Progenitor cell of endocrine pancreas (in vitro differentiated cells): ENCODE results near the gene CTNS. TPM values are rescaled to one million over a fixed set of nuclear protein-coding genes. Genes with fewer than 3 reads are reported as not detected.

Experiments used
- DNase-seq: peaks from one replicate; pipeline ENCODE4 v3.0.0; 2021; ENCODE audit warnings: low spot score; ENCODE audit not compliant: unreplicated experiment
- H3K27ac Mint-ChIP-seq: 2 replicates; pipeline ENCODE4 v1.8.0; 2021; ENCODE audit warnings: mild to moderate bottlenecking, moderate library complexity, mixed read lengths
- H3K27me3 Mint-ChIP-seq: 2 replicates; pipeline ENCODE4 v1.8.0; 2021; ENCODE audit warnings: mixed read lengths
- H3K36me3 Mint-ChIP-seq: 2 replicates; pipeline ENCODE4 v1.8.0; 2022; ENCODE audit warnings: mixed read lengths; ENCODE audit not compliant: insufficient read depth
- H3K4me1 Mint-ChIP-seq: 2 replicates; pipeline ENCODE4 v1.8.0; 2021; ENCODE audit warnings: low read depth, mixed read lengths
- H3K4me3 Mint-ChIP-seq: 2 replicates; pipeline ENCODE4 v1.8.0; 2021; ENCODE audit warnings: low read depth, mild to moderate bottlenecking, moderate library complexity, mixed read lengths
- H3K9me3 Mint-ChIP-seq: 2 replicates; pipeline ENCODE4 v1.8.0; 2021; ENCODE audit warnings: low read depth, mixed read lengths
- total RNA-seq: library from RNA; stranded (reverse); gene quantifications from 2 replicates; pipeline ENCODE4 v1.2.1, GENCODE V29; 2021
- TF ChIP-seq, protein P1 (sequence below): fragments of 200-600 bp; sonication (generic); IDR thresholded peaks from one replicate; pipeline ENCODE4 v1.5.0; 2021; ENCODE audit warnings: antibody characterized with exemption, mild to moderate bottlenecking; ENCODE audit not compliant: unreplicated experiment

The CTNS gene
- total RNA-seq, 1 donor from 2014 or later: 16.4 TPM

DNA sequence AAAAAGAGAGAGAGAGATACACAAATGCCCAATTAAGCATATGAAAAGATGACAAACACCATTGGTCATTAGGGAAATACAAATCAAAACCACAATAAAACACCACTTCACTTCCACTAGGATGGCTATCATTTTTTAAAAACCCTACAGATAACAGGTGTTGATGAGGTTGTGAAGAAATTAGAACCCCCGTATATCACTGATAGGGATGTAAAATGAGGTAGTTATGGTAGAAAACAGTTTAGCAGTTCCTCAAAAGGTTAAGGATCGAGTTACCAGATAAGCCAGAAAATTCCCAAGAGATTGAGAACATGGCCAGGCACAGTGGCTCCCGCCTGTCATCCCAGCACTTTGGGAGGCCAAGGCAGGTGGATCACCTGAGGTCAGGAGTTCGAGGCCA lies 56.6 kb downstream of the CTNS start:
- Mint-ChIP-seq H3K27me3 (peaks cover 47% of the 10 kb centered on the region), H3K9me3 (no peaks in the 10 kb centered on the region), H3K4me1 (peaks cover 1% of the 10 kb centered on the region), H3K36me3 (no peaks in the 10 kb centered on the region), H3K27ac (no peak overlapping the region), H3K4me3 (no peak overlapping the region)
- TF ChIP-seq, protein P1, sequence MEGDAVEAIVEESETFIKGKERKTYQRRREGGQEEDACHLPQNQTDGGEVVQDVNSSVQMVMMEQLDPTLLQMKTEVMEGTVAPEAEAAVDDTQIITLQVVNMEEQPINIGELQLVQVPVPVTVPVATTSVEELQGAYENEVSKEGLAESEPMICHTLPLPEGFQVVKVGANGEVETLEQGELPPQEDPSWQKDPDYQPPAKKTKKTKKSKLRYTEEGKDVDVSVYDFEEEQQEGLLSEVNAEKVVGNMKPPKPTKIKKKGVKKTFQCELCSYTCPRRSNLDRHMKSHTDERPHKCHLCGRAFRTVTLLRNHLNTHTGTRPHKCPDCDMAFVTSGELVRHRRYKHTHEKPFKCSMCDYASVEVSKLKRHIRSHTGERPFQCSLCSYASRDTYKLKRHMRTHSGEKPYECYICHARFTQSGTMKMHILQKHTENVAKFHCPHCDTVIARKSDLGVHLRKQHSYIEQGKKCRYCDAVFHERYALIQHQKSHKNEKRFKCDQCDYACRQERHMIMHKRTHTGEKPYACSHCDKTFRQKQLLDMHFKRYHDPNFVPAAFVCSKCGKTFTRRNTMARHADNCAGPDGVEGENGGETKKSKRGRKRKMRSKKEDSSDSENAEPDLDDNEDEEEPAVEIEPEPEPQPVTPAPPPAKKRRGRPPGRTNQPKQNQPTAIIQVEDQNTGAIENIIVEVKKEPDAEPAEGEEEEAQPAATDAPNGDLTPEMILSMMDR: no peak
- DNase-seq: no peak

DNA sequence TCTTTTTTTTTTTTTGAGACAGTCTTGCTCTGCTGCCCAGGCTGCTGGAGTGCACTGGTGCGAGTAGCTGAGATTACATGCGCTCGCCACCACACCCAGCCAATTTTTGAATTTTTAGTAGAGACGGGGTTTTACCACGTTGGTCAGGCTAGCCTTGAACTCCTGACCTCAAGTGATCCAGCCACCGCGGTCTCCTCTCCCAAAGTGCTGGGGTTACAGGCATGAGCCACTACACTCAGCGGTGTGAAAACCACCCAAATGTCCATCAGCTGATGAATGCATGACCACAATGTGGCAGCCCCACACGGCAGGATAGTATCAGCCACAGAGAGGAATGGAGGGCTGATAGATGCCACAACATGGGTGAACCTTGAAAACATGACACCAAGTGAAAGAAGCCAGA lies 57.3 kb downstream of the CTNS start:
- H3K4me3 Mint-ChIP-seq: no peak overlapping the region
- H3K27ac Mint-ChIP-seq: no peak overlapping the region
- DNase-seq: no peak
- H3K27me3 Mint-ChIP-seq: peaks cover 50% of the 10 kb centered on the region
- H3K36me3 Mint-ChIP-seq: no peaks in the 10 kb centered on the region
- H3K9me3 Mint-ChIP-seq: no peaks in the 10 kb centered on the region
- peaks cover 1% of the 10 kb centered on the region for H3K4me1 Mint-ChIP-seq
- TF ChIP-seq, protein P1: no peak

DNA sequence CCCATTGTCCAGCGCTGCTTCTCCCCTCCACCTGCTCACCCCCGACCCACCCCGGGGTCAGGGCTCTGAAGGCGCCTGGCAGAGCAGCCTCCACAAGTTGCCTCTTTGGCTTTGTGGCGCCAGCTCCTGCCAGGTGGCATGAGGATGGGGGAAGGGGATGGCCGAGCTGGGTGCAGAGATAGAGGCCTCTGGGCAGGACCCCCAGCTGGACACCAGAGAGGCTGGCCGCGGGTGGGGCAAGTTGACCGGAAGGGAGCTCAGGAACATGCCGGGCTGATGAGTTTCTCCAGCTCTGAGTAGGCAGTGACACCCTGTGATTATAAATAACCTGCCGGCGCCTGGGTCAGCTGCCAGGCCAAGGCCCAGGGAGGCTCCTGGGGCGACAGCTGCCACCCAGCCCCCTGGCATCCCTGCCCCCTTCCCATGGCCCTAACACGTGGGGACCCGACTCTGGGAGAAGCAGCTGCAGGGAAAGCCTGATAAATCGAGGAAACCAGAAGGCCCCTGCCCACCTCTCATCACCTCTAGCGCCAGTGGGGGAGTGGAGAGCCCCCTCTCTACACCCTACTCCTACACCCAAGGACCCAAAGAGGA lies 58.7 kb downstream of the CTNS start:
- no peak for DNase-seq
- no peak overlapping the region for H3K4me3 Mint-ChIP-seq
- TF ChIP-seq, protein P1: no peak
- no peak overlapping the region for H3K27ac Mint-ChIP-seq
- H3K27me3 Mint-ChIP-seq: peaks cover 53% of the 10 kb centered on the region
- no peaks in the 10 kb centered on the region for H3K36me3 Mint-ChIP-seq
- H3K4me1 Mint-ChIP-seq: peaks cover 1% of the 10 kb centered on the region
- no peaks in the 10 kb centered on the region for H3K9me3 Mint-ChIP-seq

DNA sequence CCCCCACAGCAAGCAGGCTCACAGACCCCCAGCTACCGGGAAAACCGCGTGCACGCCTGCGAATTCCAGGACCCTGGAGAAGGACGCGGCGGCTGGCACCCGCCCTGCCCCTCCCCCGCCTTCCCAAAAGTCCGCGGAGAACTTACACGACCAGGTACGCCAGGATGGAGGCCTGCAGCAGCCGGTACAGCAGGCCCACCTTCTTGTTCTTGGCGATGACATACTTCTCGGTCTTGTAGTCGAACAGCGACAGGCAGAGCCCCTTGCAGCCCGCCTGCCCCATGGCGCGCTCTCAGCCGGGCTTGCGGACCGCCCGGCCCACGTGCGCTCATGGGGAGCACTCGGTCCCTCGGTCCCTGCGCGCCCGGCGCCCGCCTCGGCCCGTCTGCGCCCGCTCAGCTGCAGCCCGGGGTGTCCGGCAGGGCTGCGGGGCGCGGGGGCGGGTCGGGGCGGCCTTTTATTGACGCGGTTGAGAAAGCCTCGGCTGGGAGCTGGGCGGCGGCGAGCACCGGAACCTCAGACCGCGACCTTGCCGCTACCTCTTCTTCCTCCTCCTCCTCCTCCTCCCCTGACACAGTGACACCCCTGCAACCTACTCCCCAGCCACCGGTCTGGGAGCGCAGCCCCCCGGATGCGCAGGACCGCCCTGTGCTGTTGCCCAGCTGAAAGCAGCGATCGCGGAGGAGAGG lies 59.3 kb downstream of the CTNS start, which contains the start of gene P2RX5:
Gene P2RX5 (minus strand): TSS at position 433 of the 689 bp plus-strand sequence. CDS start 150 bp downstream, at position 283.
- no peaks in the 10 kb centered on the region for H3K9me3 Mint-ChIP-seq

DNA sequence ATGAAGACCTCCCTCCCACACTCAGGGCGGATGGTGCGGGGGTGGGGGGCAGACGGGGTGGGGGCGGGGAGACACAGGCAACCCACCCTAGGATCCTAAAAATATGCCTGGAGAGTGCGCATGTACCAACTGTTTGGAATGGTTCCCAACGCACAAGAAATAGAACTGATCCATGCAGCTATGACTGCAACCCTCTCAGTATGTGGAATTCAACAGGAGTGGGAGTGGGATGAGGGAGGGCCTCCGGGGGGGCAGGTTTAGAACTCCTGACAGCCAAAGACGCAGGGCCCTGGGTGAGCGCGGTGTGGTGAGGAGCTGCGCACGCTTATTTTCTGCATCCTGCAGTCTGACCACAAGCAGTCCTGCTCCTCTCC lies 60.5 kb downstream of the CTNS start:
- Mint-ChIP-seq H3K27ac (no peak overlapping the region), H3K27me3 (peaks cover 53% of the 10 kb centered on the region), H3K4me1 (peaks cover 1% of the 10 kb centered on the region), H3K36me3 (no peaks in the 10 kb centered on the region), H3K4me3 (no peak overlapping the region), H3K9me3 (no peaks in the 10 kb centered on the region)
- TF ChIP-seq, protein P1: no peak
- no peak for DNase-seq

More for the DNA sequence above, 59.3 kb downstream of the CTNS start, which contains the start of gene P2RX5:
- H3K36me3 Mint-ChIP-seq: no peaks in the 10 kb centered on the region
- TF ChIP-seq, protein P1: no peak
- H3K4me1 Mint-ChIP-seq: peaks cover 1% of the 10 kb centered on the region
- peaks cover 53% of the 10 kb centered on the region for H3K27me3 Mint-ChIP-seq
- H3K4me3 Mint-ChIP-seq: peak within 1 kb of the TSS; percentile 64
- H3K27ac Mint-ChIP-seq: no peak within 1 kb of the TSS
- peak; percentile 37 for DNase-seq
